HepG2 (cell line): ENCODE results near the gene RPS6KB2.
A peak's percentile ranks its signal among the peaks of the same experiment; 100 is the strongest.

Experiments used
- CEBPB ChIP-seq: IDR thresholded peaks from 2 replicates; pipeline ENCODE4 v1.6.1; 2011; ENCODE audit warnings: low read depth, low read length, improper control_type of control experiment, borderline replicate concordance
- EP300 ChIP-seq, 3 experiments: sonication (generic) in 1 of 3; formaldehyde crosslinking in 1 of 3; IDR thresholded peaks; 2 replicates each; pipeline versions ENCODE4 v1.5.1 to v1.6.1; 2011 to 2020; ENCODE audit warnings: low read depth in 2 of 3, low read length in 2 of 3, borderline replicate concordance in 1 of 3, improper control_type of control experiment in 1 of 3, mild to moderate bottlenecking in 1 of 3, missing genetic modification reagents in 1 of 3, moderate library complexity in 1 of 3
- HOXA7 ChIP-seq: sonication (generic); formaldehyde crosslinking; IDR thresholded peaks from 2 replicates; pipeline ENCODE4 v1.8.1; 2022; ENCODE audit warnings: mild to moderate bottlenecking, missing genetic modification reagents, moderate library complexity
- JUNB ChIP-seq: sonication (generic); formaldehyde crosslinking; IDR thresholded peaks from 2 replicates; pipeline ENCODE4 v1.8.0; 2022; ENCODE audit warnings: missing genetic modification reagents, mild to moderate bottlenecking, borderline replicate concordance
- KLF15 ChIP-seq: sonication (generic); formaldehyde crosslinking; IDR thresholded peaks from 2 replicates; pipeline ENCODE4 v1.8.1; 2023; ENCODE audit warnings: borderline replicate concordance, mild to moderate bottlenecking, inconsistent platforms, missing genetic modification reagents, mixed read lengths
- MAFK ChIP-seq, 2 experiments: IDR thresholded peaks in 1 of 2; conservative IDR thresholded peaks in 1 of 2; 2 replicates each; pipeline ENCODE4 v1.6.1; 2011; ENCODE audit warnings: improper control_type of control experiment in 2 of 2, low read length in 2 of 2
- POLR2A ChIP-seq, 2 experiments: IDR thresholded peaks; 2 replicates each; pipeline ENCODE4 v1.6.1; 2011; ENCODE audit warnings: low read depth in 2 of 2, low read length in 2 of 2, mild to moderate bottlenecking in 1 of 2, moderate library complexity in 1 of 2; ENCODE audit not compliant: insufficient read depth in 1 of 2
- SRF ChIP-seq: IDR thresholded peaks from 2 replicates; pipeline ENCODE4 v1.6.1; 2011; ENCODE audit warnings: mild to moderate bottlenecking, low read depth, low read length, moderate library complexity
- TF ChIP-seq, protein P1 (sequence below): sonication (generic); formaldehyde crosslinking; IDR thresholded peaks from 2 replicates; pipeline ENCODE4 v1.5.0; 2020; ENCODE audit warnings: mild to moderate bottlenecking, missing genetic modification reagents, moderate library complexity
- TF ChIP-seq, protein P2 (sequence below): sonication (generic); formaldehyde crosslinking; IDR thresholded peaks from 2 replicates; pipeline ENCODE4 v1.4.0; 2020; ENCODE audit warnings: missing genetic modification reagents
- TF ChIP-seq, protein P3 (sequence below): sonication (generic); formaldehyde crosslinking; IDR thresholded peaks from 2 replicates; pipeline ENCODE4 v1.9.0; 2021; ENCODE audit warnings: missing genetic modification reagents, mild to moderate bottlenecking, borderline replicate concordance

DNA sequence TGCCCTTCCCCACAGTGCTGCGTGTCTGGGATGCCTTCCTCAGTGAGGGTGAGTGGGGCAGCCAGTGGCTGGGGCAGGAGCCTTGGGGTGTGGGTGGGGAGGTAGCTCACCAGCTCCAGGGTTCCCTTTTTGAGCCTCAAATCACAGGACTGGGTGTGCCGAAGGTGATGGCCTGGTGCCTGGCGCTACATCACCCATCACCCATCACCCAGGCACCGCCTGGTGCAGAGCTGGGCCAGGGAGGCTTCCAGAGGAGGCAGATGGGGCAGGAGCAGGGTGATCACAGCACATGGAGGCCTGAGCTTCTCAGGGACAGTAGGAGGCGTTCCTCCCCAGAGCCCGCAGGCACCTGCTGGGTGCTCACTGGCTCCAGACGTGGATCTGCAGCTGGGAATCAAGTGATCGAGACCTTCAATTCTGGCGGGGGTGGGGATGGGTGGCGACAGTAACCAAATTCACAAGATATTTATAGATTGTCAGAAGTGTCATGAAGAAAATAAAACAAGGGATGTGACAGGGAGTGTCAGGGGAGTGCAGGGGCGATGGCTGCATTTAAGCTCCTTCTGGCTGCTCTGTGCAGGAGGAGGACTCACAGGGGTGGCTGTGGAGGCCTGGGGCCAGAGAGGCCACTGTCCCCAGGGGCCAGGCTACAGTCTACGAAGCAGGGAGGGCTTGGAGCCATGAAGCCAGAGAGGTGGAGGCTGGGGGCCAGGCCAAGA is 21.2 kb upstream of the RPS6KB2 start:
- TF ChIP-seq, protein P1, sequence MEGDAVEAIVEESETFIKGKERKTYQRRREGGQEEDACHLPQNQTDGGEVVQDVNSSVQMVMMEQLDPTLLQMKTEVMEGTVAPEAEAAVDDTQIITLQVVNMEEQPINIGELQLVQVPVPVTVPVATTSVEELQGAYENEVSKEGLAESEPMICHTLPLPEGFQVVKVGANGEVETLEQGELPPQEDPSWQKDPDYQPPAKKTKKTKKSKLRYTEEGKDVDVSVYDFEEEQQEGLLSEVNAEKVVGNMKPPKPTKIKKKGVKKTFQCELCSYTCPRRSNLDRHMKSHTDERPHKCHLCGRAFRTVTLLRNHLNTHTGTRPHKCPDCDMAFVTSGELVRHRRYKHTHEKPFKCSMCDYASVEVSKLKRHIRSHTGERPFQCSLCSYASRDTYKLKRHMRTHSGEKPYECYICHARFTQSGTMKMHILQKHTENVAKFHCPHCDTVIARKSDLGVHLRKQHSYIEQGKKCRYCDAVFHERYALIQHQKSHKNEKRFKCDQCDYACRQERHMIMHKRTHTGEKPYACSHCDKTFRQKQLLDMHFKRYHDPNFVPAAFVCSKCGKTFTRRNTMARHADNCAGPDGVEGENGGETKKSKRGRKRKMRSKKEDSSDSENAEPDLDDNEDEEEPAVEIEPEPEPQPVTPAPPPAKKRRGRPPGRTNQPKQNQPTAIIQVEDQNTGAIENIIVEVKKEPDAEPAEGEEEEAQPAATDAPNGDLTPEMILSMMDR (CRISPR knock-in tag), result peak; percentile 66
- TF ChIP-seq HOXA7 (CRISPR knock-in tag) (no peak), KLF15 (CRISPR knock-in tag) (no peak), JUNB (CRISPR knock-in tag) (no peak), EP300 (IDR thresholded peaks at IDR 0.05; ENCODE audit: low read depth in 2 of 2, low read length in 2 of 2) (no peak), EP300 (CRISPR knock-in tag; IDR thresholded peaks at IDR 0.05; ENCODE audit: borderline replicate concordance) (no peak), POLR2A (IDR thresholded peaks at IDR 0.05; ENCODE audit: insufficient read depth in 1 of 2, low read depth in 2 of 2, low read length in 2 of 2) (no peak), CEBPB (no peak), MAFK (conservative IDR thresholded peaks at IDR 0.05 in 1 of 2, IDR thresholded peaks at IDR 0.05 in 1 of 2; ENCODE audit: low read length in 2 of 2) (no peak), SRF (no peak)
- TF ChIP-seq, protein P2, sequence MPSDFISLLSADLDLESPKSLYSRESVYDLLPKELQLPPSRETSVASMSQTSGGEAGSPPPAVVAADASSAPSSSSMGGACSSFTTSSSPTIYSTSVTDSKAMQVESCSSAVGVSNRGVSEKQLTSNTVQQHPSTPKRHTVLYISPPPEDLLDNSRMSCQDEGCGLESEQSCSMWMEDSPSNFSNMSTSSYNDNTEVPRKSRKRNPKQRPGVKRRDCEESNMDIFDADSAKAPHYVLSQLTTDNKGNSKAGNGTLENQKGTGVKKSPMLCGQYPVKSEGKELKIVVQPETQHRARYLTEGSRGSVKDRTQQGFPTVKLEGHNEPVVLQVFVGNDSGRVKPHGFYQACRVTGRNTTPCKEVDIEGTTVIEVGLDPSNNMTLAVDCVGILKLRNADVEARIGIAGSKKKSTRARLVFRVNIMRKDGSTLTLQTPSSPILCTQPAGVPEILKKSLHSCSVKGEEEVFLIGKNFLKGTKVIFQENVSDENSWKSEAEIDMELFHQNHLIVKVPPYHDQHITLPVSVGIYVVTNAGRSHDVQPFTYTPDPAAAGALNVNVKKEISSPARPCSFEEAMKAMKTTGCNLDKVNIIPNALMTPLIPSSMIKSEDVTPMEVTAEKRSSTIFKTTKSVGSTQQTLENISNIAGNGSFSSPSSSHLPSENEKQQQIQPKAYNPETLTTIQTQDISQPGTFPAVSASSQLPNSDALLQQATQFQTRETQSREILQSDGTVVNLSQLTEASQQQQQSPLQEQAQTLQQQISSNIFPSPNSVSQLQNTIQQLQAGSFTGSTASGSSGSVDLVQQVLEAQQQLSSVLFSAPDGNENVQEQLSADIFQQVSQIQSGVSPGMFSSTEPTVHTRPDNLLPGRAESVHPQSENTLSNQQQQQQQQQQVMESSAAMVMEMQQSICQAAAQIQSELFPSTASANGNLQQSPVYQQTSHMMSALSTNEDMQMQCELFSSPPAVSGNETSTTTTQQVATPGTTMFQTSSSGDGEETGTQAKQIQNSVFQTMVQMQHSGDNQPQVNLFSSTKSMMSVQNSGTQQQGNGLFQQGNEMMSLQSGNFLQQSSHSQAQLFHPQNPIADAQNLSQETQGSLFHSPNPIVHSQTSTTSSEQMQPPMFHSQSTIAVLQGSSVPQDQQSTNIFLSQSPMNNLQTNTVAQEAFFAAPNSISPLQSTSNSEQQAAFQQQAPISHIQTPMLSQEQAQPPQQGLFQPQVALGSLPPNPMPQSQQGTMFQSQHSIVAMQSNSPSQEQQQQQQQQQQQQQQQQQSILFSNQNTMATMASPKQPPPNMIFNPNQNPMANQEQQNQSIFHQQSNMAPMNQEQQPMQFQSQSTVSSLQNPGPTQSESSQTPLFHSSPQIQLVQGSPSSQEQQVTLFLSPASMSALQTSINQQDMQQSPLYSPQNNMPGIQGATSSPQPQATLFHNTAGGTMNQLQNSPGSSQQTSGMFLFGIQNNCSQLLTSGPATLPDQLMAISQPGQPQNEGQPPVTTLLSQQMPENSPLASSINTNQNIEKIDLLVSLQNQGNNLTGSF (CRISPR knock-in tag), result no peak
- TF ChIP-seq, protein P3, sequence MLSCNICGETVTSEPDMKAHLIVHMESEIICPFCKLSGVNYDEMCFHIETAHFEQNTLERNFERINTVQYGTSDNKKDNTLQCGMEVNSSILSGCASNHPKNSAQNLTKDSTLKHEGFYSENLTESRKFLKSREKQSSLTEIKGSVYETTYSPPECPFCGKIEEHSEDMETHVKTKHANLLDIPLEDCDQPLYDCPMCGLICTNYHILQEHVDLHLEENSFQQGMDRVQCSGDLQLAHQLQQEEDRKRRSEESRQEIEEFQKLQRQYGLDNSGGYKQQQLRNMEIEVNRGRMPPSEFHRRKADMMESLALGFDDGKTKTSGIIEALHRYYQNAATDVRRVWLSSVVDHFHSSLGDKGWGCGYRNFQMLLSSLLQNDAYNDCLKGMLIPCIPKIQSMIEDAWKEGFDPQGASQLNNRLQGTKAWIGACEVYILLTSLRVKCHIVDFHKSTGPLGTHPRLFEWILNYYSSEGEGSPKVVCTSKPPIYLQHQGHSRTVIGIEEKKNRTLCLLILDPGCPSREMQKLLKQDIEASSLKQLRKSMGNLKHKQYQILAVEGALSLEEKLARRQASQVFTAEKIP, result no peak
